ENCODE results near the gene GMPPB. TPM values are rescaled to one million over a fixed set of nuclear protein-coding genes. Genes with fewer than 3 reads are reported as not detected.

Gene GMPPB
- polyA plus RNA-seq, 6 donors from 2014 or later, result 11.5 to 22.0 (median 14.6) TPM

DNA sequence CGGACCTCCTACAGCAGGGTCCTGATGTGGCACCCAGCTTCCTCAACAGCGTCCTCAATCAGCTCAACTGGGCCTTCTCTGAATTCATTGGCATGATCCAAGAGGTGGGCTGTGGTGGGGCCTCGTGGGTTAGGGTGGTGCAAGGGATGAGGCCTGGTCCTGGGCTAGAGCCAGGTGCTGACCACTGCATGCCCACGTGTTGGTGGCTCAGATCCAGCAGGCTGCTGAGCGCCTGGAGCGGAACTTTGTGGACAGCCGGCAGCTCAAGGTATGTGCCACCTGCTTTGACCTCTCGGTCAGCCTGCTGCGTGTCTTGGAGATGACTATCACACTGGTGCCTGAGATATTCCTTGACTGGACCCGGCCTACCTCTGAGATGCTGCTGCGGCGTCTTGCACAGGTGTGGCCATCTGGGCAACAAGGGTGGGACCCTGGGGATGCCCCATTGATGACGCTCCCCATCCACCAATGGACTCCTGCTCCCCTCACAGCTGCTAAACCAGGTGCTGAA lies 8.1 kb downstream of the GMPPB start:
- no peak for ATAC-seq (ENCODE audit: low read depth in 2 of 2)
- H3K9me3 Mint-ChIP-seq, result no peaks in the 10 kb centered on the region
- H3K36me3 Mint-ChIP-seq, result no peaks in the 10 kb centered on the region
- H3K4me1 Mint-ChIP-seq, result peaks cover 20 to 31% (median 22%) of the 10 kb centered on the region in 3 donors
- DNase-seq, result no peak
- no peak overlapping the region for H3K4me3 Mint-ChIP-seq
- peak overlapping the region in 1 of 6 donors; percentile 36 for H3K27ac Mint-ChIP-seq
- H3K27me3 Mint-ChIP-seq, result no peaks in the 10 kb centered on the region

DNA sequence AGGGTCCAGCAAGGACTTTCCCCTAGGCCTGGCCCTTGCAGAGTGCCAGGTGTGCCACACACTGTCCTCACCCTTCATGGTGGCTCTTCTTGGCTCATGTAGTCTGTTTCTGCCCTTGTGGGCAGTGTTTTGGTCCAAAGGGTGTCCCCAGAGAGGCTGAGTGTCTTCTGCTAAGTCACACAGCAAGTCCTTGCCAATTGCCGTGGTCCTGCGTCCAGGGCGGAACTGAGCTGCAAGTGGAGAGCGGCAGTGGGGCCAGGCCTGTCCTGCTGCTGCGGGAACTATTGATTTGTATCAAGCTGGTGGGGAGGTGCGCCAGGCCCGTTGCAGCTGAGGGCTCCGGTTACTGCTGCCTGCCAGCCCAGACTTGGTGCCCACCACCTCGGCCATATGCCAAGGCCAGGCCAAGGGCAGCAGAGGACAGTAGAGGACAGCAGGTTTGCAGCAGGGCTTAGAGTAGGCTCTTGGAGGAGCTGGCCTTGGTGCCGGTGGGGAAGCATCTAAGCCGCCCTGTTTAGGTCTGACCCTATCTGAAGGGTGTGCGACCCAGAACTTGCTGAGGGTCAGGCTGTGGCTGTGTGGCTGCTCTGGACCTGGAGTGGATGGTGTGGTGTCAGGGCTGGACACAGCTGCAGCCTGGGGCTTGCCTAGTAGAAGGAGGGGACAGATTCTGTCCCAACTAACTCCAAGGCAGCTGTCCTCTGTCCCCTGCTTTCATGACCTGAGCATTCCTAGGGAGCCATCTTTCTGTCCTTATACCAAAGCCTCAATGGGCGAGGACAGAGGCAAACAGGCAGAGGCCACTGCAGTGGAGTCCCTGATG lies 8.8 kb downstream of the GMPPB start:
- Mint-ChIP-seq H3K9me3 (no peaks in the 10 kb centered on the region), H3K27me3 (no peaks in the 10 kb centered on the region), H3K4me3 (peak overlapping the region in 1 of 8 donors; percentile 47), H3K36me3 (no peaks in the 10 kb centered on the region), H3K27ac (no peak overlapping the region), H3K4me1 (peaks cover 16 to 24% (median 20%) of the 10 kb centered on the region in 3 donors)
- ATAC-seq (ENCODE audit: low read depth in 2 of 2) (no peak), DNase-seq (no peak)

- no peaks in the 10 kb centered on the region for H3K9me3 Mint-ChIP-seq
- peak overlapping the region in 1 of 6 donors; percentile 38 for H3K27ac Mint-ChIP-seq
- no peaks in the 10 kb centered on the region for H3K27me3 Mint-ChIP-seq
- no peak for ATAC-seq (ENCODE audit: low read depth in 2 of 2)
- H3K4me1 Mint-ChIP-seq, result peaks cover 2 to 9% (median 8%) of the 10 kb centered on the region in 3 donors
- no peak overlapping the region for H3K4me3 Mint-ChIP-seq
- no peaks in the 10 kb centered on the region for H3K36me3 Mint-ChIP-seq
- DNase-seq, result no peak
Observed at GRCh38 chr3:49713336-49714105, 10.2 kb downstream of the GMPPB start.

GRCh38 chr3:49712631-49713317 lies 11.0 kb downstream of the GMPPB start:
- Mint-ChIP-seq H3K27me3 (no peaks in the 10 kb centered on the region), H3K27ac (no peak overlapping the region), H3K9me3 (no peaks in the 10 kb centered on the region), H3K4me1 (peaks cover 3 to 8% (median 7%) of the 10 kb centered on the region in 3 donors), H3K36me3 (no peaks in the 10 kb centered on the region), H3K4me3 (no peak overlapping the region)
- ATAC-seq (ENCODE audit: low read depth in 2 of 2) (no peak), DNase-seq (no peak)

DNA sequence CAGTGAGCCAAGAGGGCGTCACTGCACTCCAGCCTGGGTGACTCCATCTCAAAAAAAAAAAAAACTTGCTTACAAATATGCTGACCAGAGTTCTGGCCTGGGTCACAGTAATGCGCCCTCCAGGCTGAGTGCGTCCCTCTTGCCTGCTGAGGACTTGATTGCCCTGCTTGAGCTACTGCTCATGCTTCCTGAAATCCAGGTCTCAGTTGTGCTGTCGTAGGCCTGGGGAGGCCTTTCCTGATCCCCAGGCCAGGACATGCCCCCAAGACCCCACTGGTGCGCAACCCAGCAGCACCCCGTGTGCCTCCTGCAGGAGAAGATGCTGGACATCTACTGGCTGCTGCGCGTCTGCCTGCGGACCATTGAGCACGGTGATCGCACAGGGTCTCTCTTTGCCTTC lies 11.6 kb downstream of the GMPPB start:
- H3K27ac Mint-ChIP-seq, result peak overlapping the region in 1 of 6 donors; percentile 49
- no peak overlapping the region for H3K4me3 Mint-ChIP-seq
- no peaks in the 10 kb centered on the region for H3K27me3 Mint-ChIP-seq
- no peaks in the 10 kb centered on the region for H3K36me3 Mint-ChIP-seq
- peaks cover 3 to 11% (median 6%) of the 10 kb centered on the region in 3 donors for H3K4me1 Mint-ChIP-seq
- ATAC-seq (ENCODE audit: low read depth in 2 of 2) (no peak), DNase-seq (no peak)
- no peaks in the 10 kb centered on the region for H3K9me3 Mint-ChIP-seq

DNA sequence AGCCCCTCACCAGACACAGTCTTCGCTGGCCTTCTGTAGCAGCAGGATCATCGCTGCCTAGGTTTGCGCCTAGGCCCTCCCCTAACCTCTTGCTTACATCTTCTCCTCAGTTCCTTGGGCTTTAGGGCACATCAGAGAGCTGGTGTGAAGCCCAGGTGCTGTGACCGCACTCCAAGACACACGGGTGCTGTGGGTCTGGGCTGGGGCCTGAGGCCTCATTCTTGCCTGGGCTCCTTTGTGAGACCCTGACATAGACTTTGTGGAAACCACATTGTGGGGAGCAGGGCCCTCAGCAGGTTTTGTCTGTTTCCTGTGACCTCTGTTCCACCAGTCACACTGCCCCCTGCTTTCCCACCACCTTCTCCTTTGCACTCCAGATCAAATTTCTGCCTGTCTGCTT lies 12.3 kb downstream of the GMPPB start:
- no peak overlapping the region for H3K4me3 Mint-ChIP-seq
- H3K4me1 Mint-ChIP-seq, result peaks cover 3 to 11% (median 6%) of the 10 kb centered on the region in 3 donors
- ATAC-seq (ENCODE audit: low read depth in 2 of 2), result no peak
- H3K27ac Mint-ChIP-seq, result peak overlapping the region in 1 of 6 donors; percentile 32
- no peaks in the 10 kb centered on the region for H3K27me3 Mint-ChIP-seq
- DNase-seq, result no peak
- H3K36me3 Mint-ChIP-seq, result no peaks in the 10 kb centered on the region
- H3K9me3 Mint-ChIP-seq, result no peaks in the 10 kb centered on the region

- ATAC-seq (ENCODE audit: low read depth in 2 of 2) (no peak), DNase-seq (no peak)
- H3K4me3 Mint-ChIP-seq, result no peak overlapping the region
- H3K36me3 Mint-ChIP-seq, result no peaks in the 10 kb centered on the region
- no peaks in the 10 kb centered on the region for H3K9me3 Mint-ChIP-seq
- peak overlapping the region in 2 of 6 donors; percentile 31 to 90 for H3K27ac Mint-ChIP-seq
- H3K27me3 Mint-ChIP-seq, result no peaks in the 10 kb centered on the region
- H3K4me1 Mint-ChIP-seq, result peaks cover 3 to 11% (median 6%) of the 10 kb centered on the region in 3 donors
Observed at GRCh38 chr3:49709852-49710251, 13.9 kb downstream of the GMPPB start.

DNA sequence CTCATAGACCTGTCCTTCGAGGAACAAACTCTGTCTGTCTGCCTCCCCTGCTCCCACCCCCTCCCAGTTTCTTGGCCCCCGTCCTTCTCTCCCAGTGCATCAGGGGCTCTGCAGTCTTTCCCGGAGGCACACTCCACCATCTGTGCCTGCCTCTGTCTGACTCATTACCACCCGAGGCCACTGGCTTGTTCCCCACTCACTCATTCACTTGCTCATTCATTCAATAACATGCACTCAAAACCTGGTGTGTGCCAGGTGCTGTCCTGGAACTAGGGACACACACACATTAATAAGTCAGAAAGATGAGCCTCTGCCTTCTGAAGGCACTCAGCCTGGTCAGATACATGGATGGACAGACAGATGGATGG lies 16.7 kb downstream of the GMPPB start:
- DNase-seq (no peak), ATAC-seq (ENCODE audit: low read depth in 2 of 2) (no peak)
- Mint-ChIP-seq H3K4me3 (no peak overlapping the region), H3K4me1 (peaks cover 3 to 16% (median 14%) of the 10 kb centered on the region in 3 donors), H3K27ac (peak overlapping the region in 4 of 6 donors; percentile 13 to 91 (median 64)), H3K9me3 (no peaks in the 10 kb centered on the region), H3K36me3 (no peaks in the 10 kb centered on the region), H3K27me3 (no peaks in the 10 kb centered on the region)

DNA sequence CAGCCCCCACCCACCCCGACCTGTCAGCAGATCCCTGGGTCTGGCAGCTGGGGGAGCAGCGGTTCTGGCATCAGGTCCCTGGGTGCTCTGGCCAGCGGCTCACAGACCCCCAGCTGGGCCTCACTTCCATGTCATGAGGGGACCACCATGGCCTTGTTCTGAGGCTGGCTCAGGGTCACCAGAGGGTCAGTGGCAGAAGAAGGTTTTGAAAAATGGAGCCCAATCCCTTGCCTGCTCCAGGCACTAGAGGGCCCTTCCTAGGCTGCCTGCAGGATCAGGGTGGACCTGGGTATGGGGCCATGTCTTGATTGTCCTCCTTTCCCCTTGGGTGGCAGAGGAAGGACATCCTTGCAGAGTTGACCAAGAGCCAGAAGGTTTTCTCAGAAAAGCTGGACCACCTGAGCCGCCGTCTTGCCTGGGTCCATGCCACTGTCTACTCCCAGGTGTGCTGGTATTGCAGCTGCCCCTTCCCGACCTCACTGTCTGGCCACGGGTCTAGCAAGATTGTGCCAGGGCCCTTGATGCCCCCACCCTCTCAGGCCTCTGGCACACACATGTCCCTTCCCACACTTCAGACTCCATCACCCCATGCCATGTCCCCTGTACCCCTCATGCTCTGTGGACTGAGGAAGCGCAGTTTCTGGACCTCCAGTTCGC lies 17.2 kb downstream of the GMPPB start:
- Mint-ChIP-seq H3K27ac (peak overlapping the region in 1 of 6 donors; percentile 64), H3K36me3 (no peaks in the 10 kb centered on the region), H3K9me3 (no peaks in the 10 kb centered on the region), H3K4me1 (peaks cover under 1 to 16% (median 14%) of the 10 kb centered on the region in 3 donors), H3K27me3 (no peaks in the 10 kb centered on the region), H3K4me3 (no peak overlapping the region)
- DNase-seq, result no peak
- ATAC-seq (ENCODE audit: low read depth in 2 of 2), result no peak

DNA sequence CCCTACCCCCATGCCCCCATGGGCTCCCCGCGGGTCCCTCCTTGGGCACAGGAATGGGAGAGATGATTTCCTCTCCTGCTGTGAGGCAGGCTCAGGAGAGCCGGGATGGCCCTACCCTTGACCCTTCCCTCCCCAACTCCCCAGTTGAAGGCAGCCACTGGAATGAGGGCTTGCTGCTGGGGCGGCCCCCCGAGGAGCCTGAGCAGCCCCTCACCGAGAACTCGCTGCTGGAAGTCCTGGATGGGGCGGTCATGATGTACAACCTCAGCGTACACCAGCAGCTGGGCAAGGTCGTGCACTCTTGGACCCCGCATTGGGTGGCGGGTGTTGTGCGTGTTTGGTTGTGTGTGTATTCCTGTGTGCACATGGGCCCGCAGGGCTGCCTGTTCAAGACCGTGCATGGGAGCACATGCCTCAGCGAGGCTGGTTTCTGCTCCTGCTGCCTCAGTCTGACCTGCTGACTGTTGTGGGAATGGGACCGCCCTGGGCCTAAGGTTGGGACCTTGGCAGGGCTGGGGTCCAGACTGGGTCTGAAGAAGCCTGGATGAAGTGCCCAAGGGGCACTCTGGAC lies 18.3 kb downstream of the GMPPB start:
- Mint-ChIP-seq H3K9me3 (no peaks in the 10 kb centered on the region), H3K4me1 (peaks cover 0 to 14% (median 12%) of the 10 kb centered on the region in 3 donors), H3K36me3 (no peaks in the 10 kb centered on the region), H3K4me3 (no peak overlapping the region), H3K27me3 (no peaks in the 10 kb centered on the region), H3K27ac (no peak overlapping the region)
- no peak for ATAC-seq (ENCODE audit: low read depth in 2 of 2)
- DNase-seq, result no peak

GRCh38 chr3:49704629-49705028 lies 19.1 kb downstream of the GMPPB start:
- ATAC-seq (ENCODE audit: low read depth in 2 of 2) (no peak), DNase-seq (no peak)
- Mint-ChIP-seq H3K9me3 (no peaks in the 10 kb centered on the region), H3K27ac (no peak overlapping the region), H3K27me3 (no peaks in the 10 kb centered on the region), H3K4me1 (peaks cover 0 to 14% (median 12%) of the 10 kb centered on the region in 3 donors), H3K36me3 (no peaks in the 10 kb centered on the region), H3K4me3 (no peak overlapping the region)

DNA sequence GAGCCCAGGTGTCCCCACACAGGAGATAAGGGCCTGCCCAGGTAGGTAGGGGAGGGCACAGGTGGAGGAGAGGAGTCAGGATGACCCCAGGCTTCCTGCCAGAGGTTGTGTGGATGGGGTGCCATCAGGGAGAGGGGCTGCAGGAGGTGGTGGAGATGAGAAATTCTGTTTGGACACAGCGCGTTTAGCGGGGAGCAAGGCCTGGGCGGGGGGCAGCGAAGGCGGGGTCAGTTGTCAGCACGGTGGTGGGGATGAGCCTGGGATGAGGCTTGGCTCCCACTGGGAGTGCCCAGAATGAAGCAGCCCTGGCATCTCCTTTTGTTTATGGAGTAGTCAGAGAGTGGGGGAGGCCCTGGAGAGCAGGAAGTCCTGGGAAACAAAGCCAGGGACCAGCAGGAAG lies 19.8 kb downstream of the GMPPB start:
- Mint-ChIP-seq H3K27ac (peak overlapping the region in 1 of 6 donors; percentile 67), H3K4me1 (peaks cover 0 to 14% (median 12%) of the 10 kb centered on the region in 3 donors), H3K27me3 (no peaks in the 10 kb centered on the region), H3K4me3 (peak overlapping the region in 1 of 8 donors; percentile 60), H3K9me3 (no peaks in the 10 kb centered on the region), H3K36me3 (no peaks in the 10 kb centered on the region)
- ATAC-seq (ENCODE audit: low read depth in 2 of 2) (no peak), DNase-seq (no peak)
